ENCODE data around the gene FCN2. TPM values are rescaled to one million over a fixed set of nuclear protein-coding genes. Genes with fewer than 3 reads are reported as not detected.

Gene FCN2
- total RNA-seq, 6 experiments from 2014 or later = 46.6 to 116 (median 77.3) TPM

DNA sequence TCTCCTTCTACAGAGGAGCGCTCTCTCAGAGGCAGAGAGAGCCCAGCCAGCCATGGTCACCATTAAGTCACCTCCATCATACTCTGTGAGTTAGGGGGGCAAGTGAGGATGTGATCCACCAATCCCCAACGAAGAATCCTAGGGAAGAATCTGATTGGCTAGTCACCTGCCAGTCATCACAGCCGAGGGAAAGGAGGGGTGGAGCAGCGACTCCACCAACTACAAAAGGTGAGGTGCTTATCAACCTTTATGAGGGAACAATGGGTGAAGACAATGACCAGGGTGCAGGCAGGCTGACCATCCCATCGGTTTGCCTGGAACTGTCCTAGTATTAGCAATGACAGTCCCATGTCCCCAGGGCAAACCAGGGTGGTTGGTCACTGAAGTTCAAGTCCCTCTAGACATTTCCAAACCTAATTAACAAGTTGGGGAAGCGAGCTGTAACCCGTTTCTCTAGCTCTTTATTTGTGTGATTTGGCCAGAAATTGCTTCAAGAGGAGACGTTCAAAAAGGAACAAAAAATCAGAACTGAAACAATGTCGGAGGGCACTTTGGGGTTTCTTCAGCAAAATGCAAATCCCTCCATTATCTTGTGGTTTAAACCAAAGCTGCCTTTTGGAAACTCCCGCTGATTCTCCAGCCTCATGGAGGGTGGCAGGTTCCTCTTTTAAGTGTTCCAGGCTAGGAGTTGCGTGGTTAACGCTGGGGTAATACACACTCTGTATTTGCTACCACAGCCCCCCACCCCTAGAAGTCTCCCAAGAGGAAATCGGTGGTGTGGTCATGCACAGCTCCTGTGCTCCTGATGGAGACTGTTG, 55.9 kb downstream of the FCN2 start:
- WGBS (ENCODE audit: insufficient coverage, low coverage, low lambda C conversion rate, missing lambda C conversion rate) = 51% methylated on average over 9 of the region's 13 CpGs
- DNase-seq = no peak
- ATAC-seq = peak; percentile 11 to 67 (median 36)
- H3K27ac ChIP-seq = no peak overlapping the region
- no peaks in the 10 kb centered on the region for H3K4me1 ChIP-seq
- no peaks in the 10 kb centered on the region for H3K36me3 ChIP-seq
- no peaks in the 10 kb centered on the region for H3K27me3 ChIP-seq
- no peak overlapping the region for H3K4me3 ChIP-seq
- H3K9me3 ChIP-seq = no peaks in the 10 kb centered on the region
- TF ChIP-seq POLR2A (IDR thresholded peaks at IDR 0.05) = no peak
- TF ChIP-seq, protein P1, sequence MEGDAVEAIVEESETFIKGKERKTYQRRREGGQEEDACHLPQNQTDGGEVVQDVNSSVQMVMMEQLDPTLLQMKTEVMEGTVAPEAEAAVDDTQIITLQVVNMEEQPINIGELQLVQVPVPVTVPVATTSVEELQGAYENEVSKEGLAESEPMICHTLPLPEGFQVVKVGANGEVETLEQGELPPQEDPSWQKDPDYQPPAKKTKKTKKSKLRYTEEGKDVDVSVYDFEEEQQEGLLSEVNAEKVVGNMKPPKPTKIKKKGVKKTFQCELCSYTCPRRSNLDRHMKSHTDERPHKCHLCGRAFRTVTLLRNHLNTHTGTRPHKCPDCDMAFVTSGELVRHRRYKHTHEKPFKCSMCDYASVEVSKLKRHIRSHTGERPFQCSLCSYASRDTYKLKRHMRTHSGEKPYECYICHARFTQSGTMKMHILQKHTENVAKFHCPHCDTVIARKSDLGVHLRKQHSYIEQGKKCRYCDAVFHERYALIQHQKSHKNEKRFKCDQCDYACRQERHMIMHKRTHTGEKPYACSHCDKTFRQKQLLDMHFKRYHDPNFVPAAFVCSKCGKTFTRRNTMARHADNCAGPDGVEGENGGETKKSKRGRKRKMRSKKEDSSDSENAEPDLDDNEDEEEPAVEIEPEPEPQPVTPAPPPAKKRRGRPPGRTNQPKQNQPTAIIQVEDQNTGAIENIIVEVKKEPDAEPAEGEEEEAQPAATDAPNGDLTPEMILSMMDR (IDR thresholded peaks at IDR 0.05) = no peak
- intact Hi-C loops (cut with DNase I) = no loop called here

Small RNA genes within 50 kb of the gene (microRNA-seq; reads per million reads assigned to microRNA genes)
- gene MIR3689A (0 reads per million in 2 donors), gene MIR3689B (0 reads per million in 2 donors), gene MIR3689C (0 reads per million in 2 donors), gene MIR3689D1 (0 reads per million in 2 donors), gene MIR3689D2 (0 reads per million in 2 donors), gene MIR3689E (0 reads per million in 2 donors), gene MIR3689F (0 reads per million in 2 donors)

Small RNA genes within 50 kb of the gene (small RNA-seq; reads per million reads assigned to genes)
- gene AL603650.1 (0 reads per million in 2 experiments), gene MIR3689A (0 reads per million in 2 experiments), gene MIR3689B (0 reads per million in 2 experiments), gene MIR3689C (0 reads per million in 2 experiments), gene MIR3689D1 (0 reads per million in 2 experiments), gene MIR3689D2 (0 reads per million in 2 experiments), gene MIR3689E (0 reads per million in 2 experiments), gene MIR3689F (0 reads per million in 2 experiments)

Other genes starting within 250 kb of the FCN2 start
- 10 to 100 TPM in 2 of 6 experiments, 1 to 10 TPM in 4; 1.5 to 17.0 (median 7.7) TPM for gene COL5A1, start 239.0 kb upstream of the FCN2 start, total RNA-seq
- gene FCN1, start 37.1 kb downstream of the FCN2 start, total RNA-seq = 1 to 10 TPM in 5 of 6 experiments, under 1 TPM in 1; 0.68 to 5.3 (median 1.7) TPM
- gene OLFM1, start 206.9 kb downstream of the FCN2 start, total RNA-seq = 1 to 10 TPM; 1.1 to 5.9 (median 3.5) TPM